NCI-H345 (cell line): ENCODE results near the gene DEUP1.
"Not testable (repeated sequence)": the region's sequence is repeated elsewhere in the genome, so short reads cannot be mapped to it uniquely, and the experiment has no call there.

ENCODE experiments used
- DNase-seq: peaks from one replicate; lab custom pipeline; 2025; lab: John Stamatoyannopoulos, UW

DEUP1 gene

DNA sequence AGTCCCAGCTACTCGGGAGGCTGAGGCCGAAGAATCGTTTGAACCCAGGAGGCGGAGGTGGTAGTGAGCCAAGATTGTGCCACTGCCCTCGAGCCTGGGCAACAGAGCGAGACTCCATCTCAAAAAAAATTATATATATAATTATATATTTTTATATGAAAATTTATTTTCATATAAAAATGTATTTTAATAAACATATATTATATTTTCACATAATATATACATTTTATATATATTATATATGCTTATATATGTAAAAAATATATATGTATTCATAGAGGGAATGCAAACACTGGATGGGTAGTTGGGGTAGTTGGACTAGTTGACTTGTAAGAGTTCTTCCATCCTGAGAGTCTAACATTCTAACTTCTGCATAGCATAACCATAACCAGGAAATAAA lies 20.3 kb downstream of the DEUP1 start:
- no peak for DNase-seq

DNA sequence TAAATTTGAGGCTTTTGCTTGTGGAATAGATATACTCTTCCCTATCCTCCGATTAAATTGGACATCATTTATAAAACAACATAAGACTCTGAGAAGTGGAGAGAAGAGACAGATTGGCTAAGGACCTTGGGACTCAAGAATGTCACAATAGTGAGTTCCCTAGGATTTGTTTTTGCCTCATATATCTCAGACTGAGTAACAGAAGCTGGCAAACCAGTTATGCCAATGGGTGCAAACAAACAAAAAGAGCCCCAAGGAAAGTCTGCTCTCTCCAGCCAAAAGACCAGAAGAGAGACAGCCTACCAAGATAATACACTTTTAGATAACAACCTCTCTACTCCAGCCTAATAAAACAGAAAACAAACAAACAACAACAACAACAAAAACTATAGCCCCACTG lies 28.9 kb downstream of the DEUP1 start:
- no peak for DNase-seq

DNA sequence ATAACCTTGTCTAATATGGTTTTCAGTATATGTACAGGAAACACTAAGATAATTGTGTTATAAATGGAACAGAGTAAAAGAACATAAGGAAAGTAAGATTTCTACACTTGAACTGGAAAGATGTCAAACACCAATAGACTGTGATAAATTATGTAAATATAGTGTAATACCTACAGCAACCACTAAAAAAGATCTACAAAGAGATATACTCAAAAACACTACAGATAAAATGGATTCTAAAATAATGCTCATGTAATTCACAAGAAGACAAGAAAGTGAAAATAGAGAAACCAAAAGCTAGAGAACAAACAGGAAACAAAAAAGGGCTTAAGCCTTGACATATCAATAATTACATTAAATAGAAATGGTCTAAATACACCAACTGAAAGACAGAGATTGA lies 30.9 kb downstream of the DEUP1 start:
- no peak for DNase-seq

DNA sequence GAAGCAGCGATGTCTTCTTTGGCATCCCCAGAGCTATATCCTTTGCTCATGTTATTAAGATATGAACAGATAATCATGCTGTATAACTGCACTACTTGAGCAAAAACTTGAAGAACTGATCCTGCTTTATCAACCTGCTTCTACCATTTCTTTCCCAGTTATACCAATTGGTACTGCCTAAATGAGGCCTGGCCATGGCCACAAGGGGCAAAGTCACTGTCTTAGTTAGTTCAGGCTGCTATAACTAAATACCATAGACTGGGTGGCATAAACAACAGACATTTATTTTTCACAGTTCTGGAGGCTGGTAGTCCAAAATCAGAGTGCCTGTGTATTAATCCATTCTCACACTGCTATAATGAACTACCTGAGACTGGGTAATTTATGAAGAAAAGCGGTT lies 37.5 kb downstream of the DEUP1 start:
- DNase-seq = no peak

DNA sequence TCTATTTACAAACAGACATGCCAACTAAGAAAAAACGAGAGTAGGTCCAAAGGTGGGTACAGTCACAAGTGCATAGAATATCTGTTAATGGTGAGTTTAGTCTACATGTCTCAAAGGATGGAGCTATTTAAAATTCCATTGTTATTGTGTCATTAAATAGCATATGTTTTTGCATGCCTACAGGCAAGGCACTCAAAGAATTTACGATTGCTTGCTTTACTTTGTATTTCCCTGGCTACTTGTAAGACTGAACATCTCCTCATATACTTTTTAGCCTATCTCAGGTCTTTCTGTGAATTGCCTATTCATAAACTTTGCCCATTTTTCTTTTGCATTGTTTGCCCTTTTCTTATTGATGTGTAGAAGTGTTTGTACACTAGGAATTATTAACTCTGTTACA lies 39.7 kb downstream of the DEUP1 start:
- no peak for DNase-seq

DNA sequence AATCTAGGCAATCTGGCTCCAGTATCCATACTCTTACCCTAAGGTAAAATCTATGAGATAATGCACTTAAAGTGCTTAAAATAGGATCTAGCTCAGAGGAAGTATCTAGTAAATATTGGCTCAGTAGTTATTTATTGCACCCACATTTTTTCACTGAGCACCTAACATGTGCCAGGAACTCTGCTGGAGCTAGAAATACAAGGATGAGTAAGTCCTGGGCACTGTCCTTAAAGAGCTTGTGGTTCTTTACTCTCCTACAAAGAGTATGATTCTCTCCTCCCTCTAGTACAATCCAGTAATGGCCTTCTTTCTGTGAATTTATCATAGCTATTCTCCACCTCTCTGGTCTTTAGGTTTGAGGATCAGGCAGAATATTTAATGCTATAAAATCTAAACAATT lies 59.2 kb downstream of the DEUP1 start:
- DNase-seq = no peak

DNA sequence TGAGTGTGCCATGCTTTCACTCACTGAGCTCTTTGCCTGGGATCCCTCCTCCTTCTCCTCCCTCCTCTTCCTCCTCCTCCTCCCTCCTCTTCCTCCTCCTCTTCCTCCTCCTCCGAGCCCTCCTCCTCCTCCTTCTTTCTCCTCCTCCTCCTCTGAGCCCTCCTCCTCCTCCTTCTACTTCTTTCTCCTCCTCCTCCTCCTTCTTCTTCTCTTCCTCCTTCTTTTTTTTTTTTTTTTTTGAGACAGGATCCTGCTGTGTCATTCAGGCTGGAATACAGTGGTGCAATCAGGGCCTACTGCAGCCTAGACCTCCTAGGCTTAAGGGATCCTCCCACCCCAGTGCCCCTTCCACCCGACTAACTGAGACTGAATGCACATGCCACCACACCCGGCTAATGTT lies 62.3 kb downstream of the DEUP1 start:
- no peak for DNase-seq

DNA sequence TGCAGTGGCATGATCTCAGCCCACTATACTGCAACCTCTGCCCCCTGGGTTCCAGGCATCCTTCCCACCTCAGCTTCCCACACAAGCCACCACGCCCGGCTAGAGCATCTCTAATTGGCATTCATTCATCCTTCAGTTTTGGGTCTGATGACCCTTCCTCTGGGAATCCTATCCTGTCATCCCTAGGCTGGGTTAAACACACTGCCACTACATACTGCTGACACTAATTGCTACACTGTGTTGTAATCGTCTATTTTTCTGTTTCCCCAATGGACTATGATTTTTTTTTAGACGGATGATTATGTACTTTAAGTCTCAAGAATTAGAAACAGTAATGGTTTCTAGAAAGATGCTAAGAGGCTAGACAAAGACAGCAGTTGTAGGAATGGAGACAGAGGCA lies 62.8 kb downstream of the DEUP1 start:
- no peak for DNase-seq

DNA sequence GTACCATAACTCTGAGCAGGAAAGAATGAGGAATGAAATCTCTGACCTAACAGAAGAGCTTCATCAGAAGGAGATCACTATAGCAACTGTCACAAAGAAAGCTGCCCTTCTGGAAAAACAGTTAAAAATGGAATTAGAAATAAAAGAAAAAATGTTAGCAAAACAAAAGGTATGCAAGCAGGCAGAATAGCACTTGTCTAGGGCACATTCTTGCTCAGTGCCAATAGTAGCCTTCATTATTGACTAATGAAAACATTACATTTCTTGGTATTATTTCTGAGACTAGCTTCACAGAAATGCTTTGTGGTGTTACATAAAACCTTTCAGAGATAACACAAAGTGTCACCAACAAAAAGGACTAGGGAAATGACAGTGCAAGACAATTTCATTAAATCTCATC lies 63.9 kb downstream of the DEUP1 start:
- no peak for DNase-seq

DNA sequence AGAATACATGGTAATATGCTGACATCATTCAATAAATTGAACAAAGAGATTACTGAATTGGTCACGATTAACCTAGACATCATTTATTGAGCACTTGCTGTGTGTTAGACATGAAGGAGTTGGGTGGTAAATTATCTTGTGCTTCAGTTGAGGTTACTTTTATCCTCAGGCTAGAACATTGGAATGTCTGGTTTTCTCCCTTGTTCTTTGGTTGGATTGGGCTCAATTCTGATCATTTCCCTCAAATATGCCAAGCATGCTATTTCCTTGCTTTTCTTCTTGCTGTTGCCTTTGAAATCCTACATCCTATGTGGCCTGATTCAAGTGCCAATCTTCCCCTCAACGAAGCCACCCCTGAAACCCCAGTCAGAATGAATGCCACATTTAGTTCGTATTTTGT lies 65.8 kb downstream of the DEUP1 start:
- DNase-seq = no peak

DNA sequence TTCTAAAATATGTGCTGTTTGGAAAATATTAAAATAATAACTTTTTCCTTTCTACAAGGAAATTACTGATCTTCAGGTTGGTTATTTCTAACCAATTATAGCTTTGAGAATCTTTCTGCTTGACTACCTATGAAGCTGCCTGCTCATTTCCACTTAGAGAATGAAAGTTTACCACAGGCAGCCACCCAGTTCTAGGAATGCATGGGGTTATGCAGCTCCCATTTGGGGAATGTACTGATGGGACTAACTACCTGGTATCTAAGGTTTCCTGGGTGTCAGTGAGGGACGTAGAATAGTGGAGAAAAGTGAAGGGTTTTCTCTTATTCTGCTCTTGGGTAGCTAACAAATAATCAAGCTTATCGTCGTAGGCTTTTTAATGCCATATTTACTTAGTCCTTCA lies 73.4 kb downstream of the DEUP1 start:
- no peak for DNase-seq

DNA sequence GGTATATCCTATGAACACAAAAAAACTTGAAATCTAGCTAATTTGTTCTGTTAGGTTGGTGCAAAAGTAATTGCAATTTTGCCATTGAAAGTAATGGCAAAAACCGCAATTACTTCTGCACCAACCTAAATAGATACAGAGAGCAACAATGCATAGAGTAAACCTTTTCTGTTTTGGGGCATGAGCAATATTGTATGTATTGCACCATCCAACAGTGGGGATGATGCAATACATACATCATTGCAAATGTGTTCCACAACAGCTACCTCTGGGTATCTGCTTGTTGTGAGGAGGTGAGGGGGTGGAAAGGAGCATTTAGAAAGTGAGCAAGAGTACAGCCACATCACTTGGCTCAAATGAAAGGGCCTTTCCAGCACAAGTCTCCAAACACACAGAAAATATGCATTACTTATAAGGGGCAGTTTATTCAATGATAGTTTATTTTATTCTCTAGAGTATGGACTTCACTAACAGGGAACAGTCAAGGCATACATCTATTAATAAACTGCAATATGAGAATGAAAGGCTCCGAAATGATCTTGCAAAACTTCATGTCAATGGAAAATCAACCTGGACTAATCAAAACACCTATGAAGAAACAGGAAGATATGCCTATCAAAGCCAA lies 77.3 kb downstream of the DEUP1 start:
- no peak for DNase-seq

DNA sequence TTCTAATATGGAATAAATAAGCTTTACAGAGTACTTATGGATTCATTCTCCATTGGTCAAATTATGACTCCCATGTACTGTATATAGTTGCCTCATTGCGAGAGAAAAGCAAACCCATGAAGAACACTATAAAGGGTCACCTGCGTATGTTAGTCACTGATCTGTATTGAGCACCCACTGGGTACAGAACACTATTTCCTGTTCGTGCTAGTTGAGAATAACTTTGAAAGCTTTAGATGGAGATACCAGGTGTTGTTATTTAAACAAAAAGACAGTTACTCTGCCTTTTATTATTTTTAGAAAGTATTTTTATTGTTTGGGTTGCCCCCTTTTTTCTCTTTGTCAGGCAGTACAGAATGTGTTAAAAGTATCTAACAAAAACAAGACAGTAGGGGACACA lies 79.9 kb downstream of the DEUP1 start:
- peak; percentile 63 for DNase-seq

DNA sequence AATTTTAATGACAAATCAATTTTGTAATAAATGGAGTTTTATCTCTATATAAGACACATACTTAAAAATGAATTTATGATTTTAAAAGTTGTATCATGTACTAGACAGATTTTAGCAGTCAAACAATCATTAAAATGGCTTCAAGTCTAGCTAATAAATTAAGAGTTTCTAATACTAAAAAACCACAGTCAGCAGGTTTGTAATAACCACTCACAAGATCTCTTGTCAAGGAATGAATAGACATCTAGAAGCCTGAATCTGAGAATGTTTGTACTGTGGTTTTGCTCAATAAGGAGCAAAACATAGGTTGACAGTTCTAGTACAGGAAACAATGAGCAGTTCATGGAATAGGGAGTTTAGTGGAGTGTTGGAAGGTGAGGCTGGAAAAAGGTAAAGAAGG lies 81.2 kb downstream of the DEUP1 start:
- no peak for DNase-seq

DNA sequence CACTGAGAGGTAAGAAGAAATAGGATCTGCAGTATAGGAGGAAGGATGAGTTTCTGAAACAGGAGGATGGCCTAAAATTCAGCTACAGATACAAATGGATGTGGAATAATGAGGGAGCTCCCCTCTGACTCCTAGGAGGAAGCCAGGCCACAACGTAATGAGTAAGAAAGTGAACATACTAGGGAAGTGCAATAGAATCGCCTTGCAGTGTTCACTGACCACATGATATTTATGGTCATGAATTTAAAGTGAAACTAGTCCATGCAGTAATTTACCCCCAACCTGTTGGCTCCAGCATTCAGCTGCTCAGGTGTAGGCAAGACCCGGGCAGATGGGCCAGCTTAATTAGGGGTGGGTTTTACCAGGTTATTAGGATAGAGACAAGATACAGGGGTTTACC lies 101.7 kb downstream of the DEUP1 start:
- no peak for DNase-seq

DNA sequence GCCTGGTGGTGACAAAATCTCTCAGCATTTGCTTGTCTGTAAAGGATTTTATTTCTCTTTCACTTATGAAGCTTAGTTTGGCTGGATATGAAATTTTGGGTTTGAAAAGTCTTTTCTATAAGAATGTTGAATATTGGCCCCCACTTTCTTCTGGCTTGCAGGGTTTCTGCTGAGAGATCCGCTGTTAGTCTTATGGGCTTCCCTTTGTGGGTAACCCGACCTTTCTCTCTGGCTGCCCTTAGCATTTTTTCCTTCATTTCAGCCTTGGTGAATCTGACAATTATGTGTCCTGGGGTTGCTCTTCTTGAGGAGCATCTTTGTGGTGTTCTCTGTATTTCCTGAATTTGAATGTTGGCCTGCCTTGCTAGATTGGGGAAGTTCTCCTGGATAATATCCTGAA lies 112.7 kb downstream of the DEUP1 start:
- DNase-seq = not testable (repeated sequence)

DNA sequence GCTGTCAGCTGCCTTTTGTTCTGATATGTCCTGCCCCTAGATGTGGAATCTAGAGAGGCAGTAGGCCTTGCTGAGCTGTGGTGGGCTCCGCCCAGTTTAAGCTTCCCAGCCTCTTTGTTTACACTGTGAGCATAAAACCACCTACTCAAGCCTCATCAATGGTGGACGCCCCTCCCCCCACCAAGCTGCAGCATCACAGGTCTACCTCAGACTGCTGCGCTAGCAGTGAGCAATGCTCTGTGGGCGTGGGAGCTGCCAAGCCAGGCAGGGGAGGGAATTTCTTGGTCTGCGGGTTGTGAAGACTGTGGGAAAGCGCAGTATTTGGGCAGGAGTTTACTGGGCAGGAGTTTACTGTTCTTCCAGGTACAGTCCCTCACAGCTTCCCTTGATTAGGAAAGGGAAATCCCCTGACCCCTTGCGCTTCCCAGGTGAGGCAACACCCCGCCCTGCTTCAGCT lies 114.1 kb downstream of the DEUP1 start:
- peak; percentile 45 for DNase-seq

DNA sequence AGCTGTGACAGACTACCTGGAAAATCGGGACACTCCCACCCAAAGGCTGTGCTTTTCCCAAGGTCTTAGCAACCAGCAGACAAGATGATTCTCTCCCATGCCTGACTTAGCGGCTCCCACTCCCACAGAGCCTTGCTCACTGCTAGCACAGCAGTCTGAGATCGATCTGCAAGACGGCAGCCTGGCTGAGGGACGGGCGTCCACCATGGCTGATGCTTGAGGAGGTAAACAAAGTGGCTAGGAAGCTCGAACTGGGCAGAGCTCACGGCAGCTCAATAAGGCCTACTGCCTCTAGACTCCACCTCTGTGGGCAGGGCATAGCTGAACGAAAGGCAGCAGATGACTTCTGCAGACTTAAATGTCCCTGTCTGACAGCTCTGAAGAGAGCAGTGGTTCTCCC lies 127.7 kb downstream of the DEUP1 start:
- no peak for DNase-seq

DNA sequence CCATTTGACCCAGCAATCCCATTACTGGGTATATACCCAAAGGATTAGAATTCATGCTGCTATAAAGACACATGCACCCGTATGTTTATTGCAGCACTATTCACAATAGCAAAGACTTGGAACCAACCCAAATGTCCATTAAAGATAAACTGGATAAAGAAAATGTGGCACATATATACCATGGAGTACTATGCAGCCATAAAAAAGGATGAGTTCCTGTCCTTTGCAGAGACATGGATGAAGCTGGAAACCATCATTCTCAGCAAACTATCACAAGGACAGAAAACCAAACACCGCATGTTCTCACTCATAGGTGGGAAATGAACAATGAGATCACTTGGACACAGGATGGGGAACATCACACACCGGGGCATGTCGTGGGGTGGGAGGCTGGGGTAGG lies 133.1 kb downstream of the DEUP1 start:
- DNase-seq = not testable (repeated sequence)

DNA sequence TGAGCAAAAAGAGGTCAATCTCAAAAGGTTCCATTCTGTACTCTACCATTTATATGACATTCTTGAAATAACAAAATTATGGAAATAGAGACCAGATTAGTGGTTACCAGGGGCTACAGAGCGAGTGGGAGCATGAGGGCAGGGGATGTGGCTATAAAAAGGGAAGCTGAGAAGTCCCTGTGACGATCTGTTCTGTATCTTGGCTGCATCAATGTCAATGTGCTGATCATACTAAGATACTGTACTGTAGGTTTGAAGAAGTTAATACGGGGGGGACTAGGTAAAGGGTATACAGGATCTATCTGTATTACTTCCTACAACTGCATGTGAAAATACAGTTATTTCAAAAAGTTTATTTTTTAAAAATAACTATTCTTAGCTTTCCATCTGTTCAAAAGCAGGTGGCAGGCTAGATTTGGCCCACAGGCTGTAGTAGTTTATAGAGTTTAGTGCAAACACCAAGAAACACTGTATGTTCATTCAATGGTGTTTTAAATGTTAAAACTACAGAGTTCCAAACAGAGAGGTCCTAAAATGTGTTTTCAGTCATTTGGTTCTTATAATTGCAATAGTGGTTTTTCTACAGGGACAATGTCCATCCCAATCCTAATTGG lies 134.5 kb downstream of the DEUP1 start:
- no peak for DNase-seq

DNA sequence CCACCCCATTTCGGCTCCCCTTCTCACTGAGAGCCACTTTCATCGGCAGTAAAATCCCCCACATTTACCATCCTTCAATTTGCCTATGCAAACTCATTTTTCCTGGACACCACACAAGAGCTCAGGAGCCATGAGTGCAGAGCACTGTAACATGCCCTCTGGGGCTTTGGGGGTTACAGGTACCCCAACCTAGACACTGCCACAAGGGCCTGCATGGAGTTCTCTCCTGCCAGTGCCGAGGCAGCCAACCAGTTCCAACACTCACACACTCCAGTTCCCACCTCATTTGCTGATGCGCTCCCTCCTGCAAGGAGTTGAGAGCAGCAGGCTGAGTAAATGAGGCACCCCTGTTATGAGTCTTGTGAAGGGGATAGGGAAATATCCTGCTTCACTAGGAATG lies 136.5 kb downstream of the DEUP1 start:
- DNase-seq = no peak

DNA sequence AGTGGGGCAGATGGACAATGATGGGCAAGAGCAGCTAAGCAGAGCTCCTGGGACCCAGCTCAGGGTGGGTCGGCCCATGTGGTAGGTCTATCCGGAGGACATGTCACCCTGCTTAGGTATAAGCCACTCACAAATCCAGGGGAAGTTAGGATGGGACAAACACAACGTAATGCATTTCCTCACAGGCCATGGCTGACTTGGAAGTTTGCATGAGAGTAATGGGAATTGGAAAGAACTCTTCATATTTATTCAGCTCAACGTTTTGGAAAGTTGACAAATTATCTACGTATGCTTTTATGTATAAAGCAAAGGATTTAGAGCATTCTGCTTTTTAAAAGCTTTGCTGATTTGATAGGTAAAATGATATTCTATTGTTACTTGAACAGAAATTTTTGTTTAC lies 137.7 kb downstream of the DEUP1 start:
- DNase-seq = no peak

DNA sequence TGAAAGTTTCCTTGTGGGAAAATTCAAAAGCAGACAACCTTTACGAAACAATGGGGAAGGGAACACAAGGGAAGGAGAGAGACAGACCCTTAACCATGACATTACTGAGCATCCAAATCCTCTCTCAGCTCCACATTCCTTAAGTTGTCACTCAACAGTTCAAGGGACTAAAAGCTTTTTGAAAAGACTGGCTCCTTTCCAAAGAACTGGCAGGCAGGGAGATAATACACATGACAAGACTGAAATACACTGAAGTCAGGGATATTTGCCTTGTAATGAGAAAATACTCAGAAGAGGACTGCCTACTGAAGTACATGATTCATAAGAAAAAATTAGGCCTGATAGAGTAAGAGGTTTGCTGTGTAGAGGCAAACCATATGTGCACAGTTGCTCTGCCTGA lies 143.6 kb downstream of the DEUP1 start:
- DNase-seq = no peak

DNA sequence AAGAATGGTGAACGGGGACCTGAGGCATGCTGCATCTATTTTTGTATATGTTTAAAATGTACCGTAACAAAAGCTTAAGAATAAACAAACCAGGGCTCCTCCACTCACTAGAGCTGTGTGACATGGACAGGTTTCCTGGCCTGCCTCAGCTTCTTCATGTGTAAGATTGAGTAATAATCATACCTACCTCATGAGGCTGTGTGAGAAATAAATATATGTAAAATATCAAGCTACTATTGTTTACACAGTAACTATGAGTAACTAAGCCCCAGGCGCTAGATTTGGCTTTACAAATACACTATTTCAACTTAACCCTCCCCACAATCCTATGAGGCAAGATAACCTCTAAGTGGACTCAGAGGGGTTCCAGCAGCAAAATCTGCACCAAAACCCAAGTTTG lies 146.3 kb downstream of the DEUP1 start:
- DNase-seq = no peak
